HL-60/S4 treated with phorbol 12-myristate 13-acetate at 8.2 ng/mL for 4 days and 3 days (cell line): ENCODE results near the gene RFC5.
"Not testable (repeated sequence)": the region's sequence is repeated elsewhere in the genome, so short reads cannot be mapped to it uniquely, and the experiment has no call there.

Experiments
- in situ Hi-C: fragments of 300-500 bp; cut with MboI; formaldehyde crosslinking; loops from 2 replicates; pipeline ENCODE4 v1.15.0; 2022; ENCODE audit warnings: low sequenced_read_pairs

Gene RFC5

DNA sequence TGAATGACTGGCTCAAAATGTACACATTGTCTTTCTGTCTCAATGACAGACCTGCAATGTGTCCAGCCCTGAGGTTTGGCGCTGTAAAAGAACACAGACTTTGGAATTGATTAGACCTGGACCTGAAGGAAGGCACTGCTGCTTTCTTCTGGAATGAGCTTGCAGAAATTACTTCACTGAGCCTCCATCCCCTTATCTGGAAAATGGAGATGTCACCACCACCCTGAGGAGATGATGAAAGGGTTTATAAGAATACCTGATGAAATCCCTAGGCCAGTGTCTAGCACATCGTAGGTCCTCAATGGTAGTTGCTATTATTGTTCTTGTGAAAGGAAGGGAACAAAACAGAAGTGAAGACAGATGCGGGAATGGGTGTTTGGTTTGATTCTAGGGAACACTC lies 54.1 kb downstream of the RFC5 start:
- in situ Hi-C loops: no loop called here

DNA sequence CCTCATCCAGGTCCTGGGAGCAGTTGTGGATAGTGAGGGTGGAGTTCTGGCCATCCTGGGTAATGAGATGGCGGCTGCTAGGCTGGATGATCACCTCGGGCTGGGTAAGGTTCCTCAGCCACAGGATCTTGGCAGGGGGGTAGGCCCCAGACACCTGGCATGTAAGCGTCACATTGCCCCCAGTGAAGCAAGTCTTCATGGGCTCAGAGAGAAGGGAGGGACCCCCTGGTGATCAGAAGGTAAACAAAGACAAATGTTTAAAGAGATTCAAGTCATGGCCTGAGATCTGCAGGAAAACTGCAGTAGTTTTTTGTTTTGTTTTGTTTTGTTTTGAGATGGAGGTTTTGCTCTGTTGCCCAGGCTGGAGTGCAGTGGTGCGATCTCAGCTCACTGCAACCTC lies 57.3 kb downstream of the RFC5 start:
- in situ Hi-C loops: no loop called here

DNA sequence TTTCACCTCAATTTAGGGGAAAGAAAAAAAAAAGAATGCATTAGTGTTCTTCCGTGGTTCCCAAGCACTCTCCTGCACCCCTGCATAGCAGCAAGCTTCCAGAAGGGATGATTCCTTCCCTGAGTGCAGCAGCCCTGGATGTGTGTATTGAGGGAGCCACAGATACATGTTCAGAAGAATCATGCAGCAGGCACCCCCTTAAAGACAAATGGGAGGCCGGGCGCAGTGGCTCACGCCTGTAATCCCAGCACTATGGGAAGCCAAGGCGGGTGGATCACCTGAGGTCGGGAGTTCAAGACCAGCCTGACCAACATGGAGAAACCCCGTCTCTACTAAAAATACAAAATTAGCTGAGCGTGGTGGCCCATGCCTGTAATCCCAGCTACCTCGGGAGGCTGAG lies 65.0 kb downstream of the RFC5 start:
- in situ Hi-C loops: not testable (repeated sequence)
